Measurements from ENCODE around the gene SPACA1.
"Not testable (repeated sequence)": the region's sequence is repeated elsewhere in the genome, so short reads cannot be mapped to it uniquely, and the experiment has no call there.

Gene SPACA1, protein sequence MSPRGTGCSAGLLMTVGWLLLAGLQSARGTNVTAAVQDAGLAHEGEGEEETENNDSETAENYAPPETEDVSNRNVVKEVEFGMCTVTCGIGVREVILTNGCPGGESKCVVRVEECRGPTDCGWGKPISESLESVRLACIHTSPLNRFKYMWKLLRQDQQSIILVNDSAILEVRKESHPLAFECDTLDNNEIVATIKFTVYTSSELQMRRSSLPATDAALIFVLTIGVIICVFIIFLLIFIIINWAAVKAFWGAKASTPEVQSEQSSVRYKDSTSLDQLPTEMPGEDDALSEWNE

DNA sequence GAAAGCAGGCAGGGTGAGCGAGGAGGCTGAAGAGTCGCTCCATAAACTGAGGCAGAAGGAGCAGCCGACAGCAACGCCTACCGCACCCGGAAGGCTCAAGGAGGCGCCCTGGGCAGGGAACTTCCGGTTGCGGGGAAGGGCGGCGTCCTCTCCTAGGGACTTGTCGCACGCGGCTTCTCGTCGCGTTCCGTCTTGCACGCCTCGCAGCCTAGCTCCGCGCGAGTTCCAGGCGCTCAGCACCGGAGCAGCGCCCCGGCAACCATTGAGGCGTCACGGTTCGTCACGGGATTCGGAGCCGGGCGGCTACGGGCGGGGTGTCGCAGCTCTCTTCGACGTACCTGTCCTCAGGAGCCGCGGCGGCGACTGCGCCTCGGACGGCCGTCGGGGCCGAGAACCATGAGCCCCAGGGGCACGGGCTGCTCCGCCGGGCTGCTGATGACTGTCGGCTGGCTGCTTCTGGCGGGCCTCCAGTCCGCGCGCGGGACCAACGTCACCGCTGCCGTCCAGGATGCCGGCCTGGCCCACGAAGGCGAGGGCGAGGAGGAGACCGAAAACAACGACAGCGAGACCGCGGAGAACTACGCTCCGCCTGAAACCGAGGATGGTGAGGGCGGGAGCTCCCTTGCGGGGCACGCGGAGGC lies at the start of gene SPACA1:
Gene SPACA1 (plus strand): TSS at position 332 of the 641 bp plus-strand sequence. CDS start 65 bp downstream, at position 397.
- no peak for DNase-seq

DNA sequence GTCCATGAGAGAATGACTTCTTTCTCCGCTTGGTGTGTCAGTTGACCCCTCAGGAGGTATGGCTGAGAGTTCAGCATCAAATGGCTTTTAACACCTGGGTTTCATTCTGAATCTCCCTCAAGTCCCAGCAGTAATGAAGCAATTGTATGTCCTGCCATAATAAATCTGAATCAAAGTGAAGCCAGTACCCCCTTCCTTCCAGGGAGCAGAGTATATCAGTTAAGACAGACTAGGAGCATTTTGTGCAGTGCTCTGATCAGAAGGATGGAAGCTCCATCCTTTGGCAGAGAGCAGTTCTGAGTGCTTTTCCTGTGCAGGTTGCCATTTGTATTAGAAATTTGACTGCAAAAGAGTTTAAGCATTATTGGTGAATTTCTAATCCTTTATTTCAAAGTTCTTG lies 46.9 kb upstream of the SPACA1 start:
- no peak for DNase-seq

DNA sequence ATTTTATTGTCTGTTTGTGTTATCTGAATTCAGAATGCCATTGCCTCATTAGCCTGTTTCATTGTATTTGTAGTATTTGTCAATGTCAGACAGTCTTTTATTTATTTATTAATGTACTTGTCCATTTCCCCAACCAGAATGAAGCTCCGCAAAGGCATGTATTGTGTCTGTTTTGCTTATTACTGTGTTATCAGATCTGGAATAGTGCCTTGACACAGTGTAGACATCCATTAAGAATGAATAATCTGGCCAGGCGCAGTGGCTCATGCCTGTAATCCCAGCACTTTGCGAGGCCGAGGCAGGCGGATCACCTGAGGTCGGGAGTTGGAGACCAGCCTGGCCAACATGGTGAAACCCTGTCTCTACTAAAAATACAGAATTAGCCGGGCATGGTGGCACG lies 46.4 kb upstream of the SPACA1 start:
- DNase-seq, result not testable (repeated sequence)

DNA sequence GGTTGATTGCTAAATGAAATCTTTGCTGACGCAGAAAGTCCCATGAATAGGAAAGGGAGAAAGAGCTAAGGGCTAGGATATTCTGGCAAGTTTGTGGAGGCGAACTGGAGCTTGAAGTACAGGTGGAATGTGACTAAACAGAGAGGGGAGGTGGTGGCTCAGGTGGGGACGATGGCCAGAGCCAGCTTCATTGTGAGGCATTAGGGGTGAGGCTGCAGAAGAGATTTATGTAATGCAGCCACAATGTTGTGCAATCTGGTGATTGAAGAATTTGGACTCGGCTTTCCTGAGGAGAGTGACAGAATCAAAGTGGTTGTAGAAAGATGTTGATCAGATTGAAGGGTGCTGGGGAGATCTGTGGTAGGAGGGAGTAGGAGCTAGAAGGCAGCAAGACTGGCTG lies 42.9 kb upstream of the SPACA1 start:
- no peak for DNase-seq

DNA sequence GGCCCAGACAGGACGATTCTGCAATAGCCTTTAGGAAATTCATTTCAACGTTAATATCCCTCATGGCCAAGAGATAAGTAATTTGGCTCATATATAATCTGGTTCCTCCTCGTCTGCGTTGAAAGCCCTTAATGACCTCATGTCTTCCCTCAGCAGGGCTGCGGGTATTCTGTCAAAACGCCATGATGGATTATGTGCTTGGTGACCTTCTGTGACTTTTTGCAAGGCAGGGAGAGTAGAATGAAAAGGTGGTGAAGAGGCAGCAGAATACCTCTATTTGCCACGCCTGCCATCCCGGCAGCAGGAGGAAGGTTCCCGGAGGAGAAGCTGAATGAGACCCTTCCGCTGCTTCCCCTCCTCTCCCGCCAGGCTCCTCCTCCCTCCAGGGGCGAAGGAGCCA lies 41.1 kb upstream of the SPACA1 start:
- DNase-seq, result no peak

DNA sequence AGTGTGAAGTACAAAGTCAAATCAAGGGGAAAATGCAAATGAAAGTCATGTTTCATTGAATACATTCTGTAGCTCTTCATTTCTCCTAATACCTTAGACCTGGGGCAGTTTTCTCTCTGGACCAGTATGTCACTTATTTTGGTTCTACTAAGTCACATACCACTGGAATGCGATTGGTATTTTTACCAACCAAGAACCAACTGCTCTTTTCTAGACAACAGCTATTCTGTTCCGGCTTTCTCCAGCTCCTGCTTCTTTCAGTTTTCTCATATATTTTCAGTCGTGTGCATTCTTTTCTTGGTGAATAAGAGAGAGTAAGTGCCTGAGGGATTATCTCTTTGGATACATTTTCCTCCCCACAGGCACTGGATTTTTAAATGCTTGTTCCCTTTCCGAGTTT lies 39.2 kb upstream of the SPACA1 start:
- no peak for DNase-seq

DNA sequence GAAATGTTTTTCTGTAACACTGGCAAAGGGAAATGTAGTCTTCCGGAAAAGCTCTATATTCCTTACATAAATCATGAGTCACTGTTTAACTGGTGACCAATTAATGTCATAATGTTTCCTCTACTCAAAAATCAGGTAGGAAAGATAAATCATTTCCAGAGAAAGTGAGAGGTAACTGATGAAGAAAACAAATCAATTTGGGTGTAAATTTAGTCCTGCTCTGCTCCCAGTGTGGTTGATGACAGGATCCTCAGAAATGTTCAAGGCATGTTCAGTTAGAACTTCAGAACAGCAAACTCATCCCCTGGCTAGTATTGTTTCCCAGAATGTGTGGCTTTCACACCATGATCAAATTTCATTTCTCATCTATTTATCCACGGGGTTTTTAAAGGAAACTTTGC lies 38.8 kb upstream of the SPACA1 start:
- no peak for DNase-seq

DNA sequence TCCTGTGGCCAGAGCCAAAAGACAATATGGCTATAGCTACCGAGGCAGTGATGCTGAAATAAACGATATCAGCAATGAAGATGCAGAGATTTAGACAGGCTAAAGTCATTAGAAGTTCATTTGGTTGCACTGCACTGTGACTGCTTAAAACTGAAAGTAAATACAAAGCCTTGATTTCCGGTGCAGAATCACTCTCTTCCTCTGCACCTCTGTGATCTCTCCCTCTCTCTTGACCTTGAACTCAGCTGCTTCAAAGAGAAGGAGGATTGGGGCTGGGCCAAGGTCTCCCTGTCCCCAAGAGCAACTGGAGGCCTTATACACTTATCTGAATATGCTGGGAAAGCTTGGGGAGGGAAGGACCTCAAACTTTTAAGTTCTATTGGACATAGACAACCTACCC lies 34.6 kb upstream of the SPACA1 start:
- no peak for DNase-seq

DNA sequence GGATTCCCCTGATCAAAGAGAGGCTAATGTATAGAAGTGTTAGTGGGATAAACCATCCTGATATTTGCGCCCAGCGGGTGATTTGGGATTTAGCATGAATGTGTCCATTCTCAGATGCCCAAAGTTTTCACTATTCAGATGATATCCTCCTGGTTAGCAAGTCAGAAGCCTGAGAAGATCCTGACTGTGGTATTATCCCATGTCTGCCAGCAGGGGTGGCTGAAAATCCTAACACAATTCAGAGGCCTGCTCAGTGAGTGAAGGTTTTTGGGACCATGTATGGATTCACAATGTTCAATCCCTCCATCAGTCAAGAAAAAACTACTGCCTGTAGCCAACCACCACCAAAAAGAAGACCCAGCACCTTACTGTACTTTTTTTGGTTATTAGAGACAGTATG lies 34.1 kb upstream of the SPACA1 start:
- DNase-seq, result no peak

DNA sequence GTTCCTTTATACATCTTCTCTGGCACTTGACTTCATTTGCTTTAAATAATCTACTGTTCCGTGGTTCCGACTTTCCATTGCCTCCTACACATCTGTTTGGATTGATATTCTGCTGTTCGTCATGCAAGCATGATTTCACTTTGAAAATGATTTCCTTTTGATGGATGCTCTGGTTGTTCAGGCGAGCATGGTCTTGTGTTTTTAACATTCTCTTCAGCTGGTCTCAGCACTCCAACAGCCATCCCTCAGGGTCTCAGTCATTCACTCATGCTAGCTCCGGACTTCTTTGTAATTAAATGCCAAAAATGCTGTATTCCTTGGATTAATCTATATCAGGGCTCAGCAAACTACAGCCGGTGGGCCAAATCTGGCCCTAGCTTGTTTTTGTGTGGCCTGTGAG lies 27.2 kb upstream of the SPACA1 start:
- no peak for DNase-seq

DNA sequence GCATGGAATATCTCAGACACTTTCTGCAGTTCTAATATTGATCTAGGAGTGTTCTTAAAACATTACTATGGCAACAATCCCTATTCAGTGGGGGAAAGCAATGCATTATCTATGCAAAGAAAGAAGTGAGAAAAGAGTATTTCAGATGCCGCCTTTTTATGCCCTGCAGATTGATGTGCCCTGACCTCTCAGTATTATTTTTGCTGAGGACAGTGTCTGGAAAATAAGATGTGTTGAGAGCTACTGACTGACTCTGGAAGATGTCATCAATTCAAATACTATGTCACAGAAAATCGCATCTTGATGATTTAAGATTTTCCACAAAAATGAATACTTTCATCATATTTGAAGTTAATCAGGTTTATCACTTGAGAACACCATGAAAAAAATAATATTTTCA lies 22.9 kb upstream of the SPACA1 start:
- DNase-seq, result no peak

DNA sequence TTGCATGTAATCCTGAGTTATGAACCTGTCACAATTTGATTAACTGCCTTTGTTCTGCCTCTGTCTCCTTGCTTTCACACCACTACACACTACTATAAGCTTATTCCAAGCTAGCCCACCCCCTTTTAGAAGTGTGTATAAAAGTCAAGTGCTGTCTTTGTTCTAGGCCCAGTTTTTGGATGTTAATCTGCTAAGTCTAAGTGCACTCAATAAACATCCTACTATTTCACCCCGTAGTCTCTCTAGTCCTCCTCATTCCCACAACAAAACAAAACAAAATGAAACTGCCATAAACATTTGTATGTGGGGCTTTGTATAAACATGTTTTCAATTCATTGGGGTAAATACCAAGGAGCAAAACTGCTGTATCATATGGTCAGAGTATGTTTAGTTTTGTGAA lies 16.1 kb upstream of the SPACA1 start:
- DNase-seq, result no peak

DNA sequence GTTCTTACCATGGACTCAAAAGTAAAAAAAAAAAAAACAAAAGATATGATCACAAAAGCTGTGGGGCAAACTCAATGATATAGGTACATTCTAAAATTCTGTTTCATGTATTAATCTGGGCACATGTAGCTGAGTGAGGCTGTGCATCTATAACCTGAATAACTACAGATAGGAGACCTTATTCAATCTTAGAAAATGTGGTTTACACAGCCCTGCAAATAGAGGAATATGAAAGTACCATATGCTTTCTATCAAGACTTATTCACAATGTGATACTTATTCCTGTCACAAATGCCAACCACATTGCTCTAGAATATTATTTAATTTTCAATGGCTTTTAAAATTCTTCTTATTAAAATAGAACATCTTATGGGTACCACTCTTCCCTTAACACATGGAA lies 3.1 kb upstream of the SPACA1 start:
- DNase-seq, result no peak

DNA sequence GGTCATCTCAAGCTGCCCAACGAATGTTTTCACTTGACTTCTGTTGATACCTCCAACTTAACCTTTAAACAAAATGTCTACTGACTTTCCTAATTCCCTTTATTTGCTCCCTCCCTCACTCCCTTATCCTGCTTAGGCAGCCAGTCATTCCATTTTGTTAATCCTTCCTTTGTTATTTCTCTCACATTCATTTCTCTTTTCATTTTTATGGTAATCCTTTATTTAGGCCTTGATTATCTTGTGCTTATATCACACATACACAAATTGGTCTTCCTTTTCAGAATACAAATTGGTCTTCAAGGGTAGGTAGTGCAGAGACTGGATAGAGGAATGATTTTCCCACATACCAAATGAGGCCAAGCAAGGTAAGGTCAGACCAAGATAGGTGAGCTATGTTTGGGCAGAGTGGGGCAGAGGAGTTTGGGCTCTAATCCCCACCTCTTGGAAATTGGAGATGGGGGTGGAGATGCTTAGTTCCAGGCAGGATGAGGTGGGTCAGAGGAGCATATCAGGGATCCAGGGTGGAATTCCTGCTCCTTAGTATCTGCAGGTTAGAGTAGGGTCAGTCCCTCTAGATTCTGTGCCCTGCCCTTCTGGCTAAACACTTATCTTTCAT lies 2.0 kb upstream of the SPACA1 start:
- DNase-seq, result no peak

DNA sequence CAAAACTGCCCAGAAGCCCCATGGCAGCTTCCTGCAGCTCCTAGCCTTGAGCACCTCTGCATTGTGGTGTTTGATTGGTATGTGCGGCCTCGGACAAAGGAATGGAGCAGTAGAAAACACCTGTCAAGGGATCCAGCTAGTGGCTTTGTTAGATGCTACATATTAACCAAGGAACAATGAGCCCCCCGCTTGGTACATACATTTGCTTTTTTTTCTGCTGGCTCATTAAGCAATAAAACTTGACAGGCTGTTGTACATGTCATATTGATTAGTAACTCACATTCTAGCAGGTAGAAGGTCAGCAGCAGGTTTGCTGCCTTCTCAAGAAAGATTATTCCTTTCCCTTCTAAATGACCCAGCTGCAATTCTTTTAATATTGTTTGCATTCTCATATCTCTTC lies 937 bp downstream of the SPACA1 start:
- no peak for DNase-seq

DNA sequence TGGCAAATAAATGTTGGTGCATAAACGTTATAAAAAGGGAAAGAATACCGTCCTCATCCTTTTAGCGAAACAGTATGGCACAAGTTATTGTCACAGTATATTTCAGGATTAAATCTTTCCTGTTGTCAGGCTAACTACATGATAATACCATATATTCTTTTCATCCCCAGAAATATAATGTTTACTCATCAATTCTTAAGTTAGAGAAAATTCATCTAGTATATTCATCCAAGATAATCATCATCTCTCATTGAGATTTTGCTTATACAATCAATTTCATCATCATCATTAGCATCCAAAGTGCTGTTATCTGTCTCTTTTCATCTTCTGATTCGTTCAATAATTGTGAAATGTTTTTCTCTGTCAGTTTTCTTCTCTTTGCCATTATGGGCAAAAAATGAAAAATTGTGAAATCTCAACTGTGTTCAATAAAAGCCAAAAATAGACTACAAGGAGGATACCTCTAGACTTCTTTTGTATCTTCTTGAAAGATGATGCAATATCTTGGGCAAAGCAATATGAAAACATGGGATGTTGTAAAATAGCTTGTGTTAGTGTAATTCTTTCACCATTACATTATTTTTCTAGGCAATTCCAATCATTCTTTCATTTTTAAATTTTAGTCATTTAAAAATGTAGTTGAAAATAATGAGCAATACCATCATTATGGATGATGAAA lies 2.6 kb downstream of the SPACA1 start:
- no peak for DNase-seq

DNA sequence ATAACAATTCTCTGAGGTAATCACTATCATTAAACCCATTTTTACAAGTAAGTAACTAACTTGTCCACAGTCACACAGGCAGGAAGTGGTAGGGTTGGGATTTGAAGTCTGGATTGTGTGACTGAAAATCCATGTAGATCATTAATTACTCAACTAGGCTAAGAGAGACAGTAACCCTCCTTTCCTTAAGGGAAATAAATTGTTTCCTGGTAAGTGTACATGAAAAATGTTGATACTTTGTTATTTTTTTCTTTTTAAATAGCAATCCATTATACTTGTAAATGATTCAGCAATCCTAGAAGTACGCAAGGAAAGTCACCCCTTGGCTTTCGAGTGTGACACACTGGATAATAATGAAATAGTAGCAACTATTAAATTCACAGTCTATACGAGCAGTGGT lies 11.6 kb downstream of the SPACA1 start:
- no peak for DNase-seq

DNA sequence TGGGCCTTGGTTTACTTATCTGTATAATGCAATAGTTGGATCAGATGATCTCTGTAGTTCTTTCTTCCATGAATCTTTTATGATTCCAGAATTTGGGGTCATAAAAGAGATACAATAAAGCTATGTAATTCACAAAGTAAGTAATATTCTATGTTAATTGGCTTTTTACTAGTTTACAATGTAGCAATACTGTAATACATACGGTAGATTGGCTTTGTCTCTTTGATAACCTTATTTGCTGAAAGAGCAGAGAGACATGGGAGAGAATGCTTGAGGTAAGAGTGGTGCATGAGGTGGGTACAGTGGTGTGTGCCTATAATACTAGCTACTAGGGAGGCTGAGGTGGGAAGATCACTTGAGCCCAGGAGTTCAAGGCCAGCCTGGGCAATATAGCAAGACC lies 14.7 kb downstream of the SPACA1 start:
- DNase-seq, result no peak

DNA sequence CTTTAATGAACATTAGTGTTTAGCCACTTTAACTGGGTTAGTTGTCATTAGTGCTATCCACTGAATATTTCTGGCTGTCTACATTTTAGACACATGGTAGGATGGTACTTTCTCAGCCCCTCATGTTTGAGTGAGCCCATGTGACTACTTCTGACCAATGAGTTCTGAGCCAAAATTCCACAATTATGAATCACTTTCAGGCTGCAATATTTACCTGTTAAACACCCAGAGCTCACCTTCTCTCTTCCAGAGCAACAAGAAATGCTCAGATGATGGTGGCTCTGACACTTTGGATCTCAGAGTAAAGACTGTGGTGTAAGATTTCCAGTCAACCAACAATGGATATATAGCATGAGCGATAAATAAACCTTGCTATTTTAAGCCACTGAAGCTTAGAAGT lies 24.8 kb downstream of the SPACA1 start:
- no peak for DNase-seq

DNA sequence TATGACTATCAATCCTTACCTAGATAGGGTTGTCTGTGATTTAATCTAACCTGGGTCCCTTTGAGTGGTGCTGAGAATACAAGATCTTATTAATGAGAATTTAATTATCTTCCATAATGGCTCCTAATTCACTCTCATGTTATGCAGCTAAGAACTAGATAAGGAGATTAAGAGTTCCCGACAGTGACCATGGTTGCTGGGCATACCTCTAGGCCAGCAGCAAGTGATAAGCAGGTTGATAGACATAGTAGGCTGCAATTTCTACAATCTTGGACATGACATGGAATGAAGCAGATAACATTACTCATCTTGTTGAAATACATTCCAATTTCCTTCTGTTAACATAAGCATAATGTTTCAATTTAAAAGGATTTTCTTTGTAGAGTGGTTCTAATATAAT lies 27.1 kb downstream of the SPACA1 start:
- DNase-seq, result no peak

DNA sequence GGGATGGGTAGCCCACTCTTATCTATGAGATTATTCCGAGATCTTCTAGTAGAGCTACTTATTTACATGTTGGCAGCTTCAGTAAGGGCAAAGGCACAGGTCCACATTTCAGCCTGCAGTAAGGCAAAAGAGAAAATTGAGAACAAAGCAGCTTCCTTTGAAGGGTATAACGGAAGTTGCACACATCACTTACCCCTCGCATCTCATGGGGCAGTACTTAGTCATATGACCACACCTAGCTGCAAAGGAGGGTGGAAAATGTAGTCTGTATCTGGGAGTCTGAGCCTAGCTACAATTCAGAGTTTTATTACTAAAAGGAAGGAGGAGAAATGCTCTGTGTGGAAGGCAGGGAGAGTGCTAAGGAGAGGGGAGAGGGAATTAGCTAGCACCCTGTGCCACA lies 29.7 kb downstream of the SPACA1 start:
- no peak for DNase-seq

DNA sequence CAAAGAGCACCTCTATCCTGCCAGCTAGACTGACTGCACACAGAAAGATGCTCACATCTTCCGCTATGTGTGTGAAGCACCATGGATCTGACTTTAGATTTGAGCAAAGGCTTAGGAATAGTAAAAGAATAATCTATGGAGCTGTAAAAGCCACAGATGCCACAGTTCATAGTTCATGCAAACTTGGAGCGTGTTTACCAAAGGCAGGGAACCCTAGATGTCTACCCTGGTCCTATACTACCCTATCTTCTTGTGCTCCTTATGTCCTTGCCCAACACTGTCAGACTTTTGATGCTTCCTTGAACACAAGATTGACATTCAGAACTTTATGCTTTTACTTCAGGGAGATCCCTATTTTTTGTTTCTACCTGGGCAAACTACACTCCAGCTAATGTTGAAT lies 39.2 kb downstream of the SPACA1 start:
- DNase-seq, result no peak

DNA sequence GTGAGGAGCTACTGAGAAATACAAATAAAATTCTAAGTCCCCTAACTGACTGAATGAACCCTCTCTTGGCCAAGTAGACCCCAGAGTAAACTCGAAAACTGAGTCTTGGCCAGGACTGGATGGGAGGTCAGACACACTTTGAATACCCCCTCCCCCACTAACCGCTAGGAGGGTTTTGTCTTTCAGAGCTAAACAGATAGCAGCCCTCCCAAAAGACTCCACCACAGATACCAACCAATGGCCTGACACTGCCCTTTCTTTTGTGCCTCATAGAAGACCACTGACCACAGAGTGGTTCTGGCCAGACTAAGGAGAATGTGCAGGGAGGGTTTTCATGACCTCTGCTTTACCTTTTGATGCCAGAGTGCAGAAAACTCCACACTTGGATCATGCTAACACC lies 42.1 kb downstream of the SPACA1 start:
- DNase-seq, result no peak

DNA sequence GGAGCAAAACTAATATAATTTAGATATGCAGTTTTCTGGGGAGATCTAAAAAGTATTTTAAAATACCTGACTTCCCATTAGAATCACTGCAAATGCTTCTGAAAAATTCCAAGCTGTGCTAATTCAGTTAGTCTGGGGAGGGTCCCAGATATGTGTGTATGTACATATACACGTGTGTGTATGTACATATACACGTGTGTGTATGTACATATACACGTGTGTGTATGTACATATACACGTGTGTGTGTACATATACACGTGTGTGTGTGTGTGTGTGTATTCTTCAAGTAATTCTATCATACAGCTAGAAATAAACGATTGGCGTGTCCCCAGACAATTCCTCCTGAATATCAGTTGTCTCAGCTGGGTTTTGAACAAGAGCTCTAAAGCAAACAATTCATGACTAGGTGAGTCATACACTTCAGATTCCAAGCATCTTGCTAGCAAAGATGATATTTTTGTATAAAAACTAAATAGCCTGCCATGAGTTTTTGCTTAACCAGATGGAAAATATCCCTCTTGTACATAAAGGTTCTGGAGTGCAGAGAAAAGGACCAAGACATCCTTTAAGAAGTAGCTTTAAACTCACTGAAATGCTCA lies 58.2 kb downstream of the SPACA1 start:
- DNase-seq, result no peak
